ENCODE data around the gene UNK.
"Not testable (repeated sequence)": the region's sequence is repeated elsewhere in the genome, so short reads cannot be mapped to it uniquely, and the experiment has no call there.

Gene UNK

GRCh38 chr17:75808549-75808904, 23.9 kb downstream of the UNK start:
- CTCF ChIA-PET: interaction anchor here (0.7 kb wide), 1 partner anchor 234 kb away, joined by 3 read pairs; no protein-coding TSS in a partner anchor
- TF ChIP-seq HDGF (IDR thresholded peaks at IDR 0.05; ENCODE audit: borderline replicate concordance) (no peak), NFRKB (IDR thresholded peaks at IDR 0.05) (no peak), LEF1 (IDR thresholded peaks at IDR 0.05; ENCODE audit: borderline replicate concordance) (no peak), ZNF384 (IDR thresholded peaks at IDR 0.05) (no peak), TARDBP (IDR thresholded peaks at IDR 0.05) (no peak), FOXM1 (IDR thresholded peaks at IDR 0.05; ENCODE audit: borderline replicate concordance) (no peak), ARNT (IDR thresholded peaks at IDR 0.05) (no peak), FOXK2 (IDR thresholded peaks at IDR 0.05) (no peak)
- DNase-seq (ENCODE audit: extremely low spot score): no peak
- POLR2A ChIA-PET: interaction anchor here (1.3 to 3.1 kb wide), 2 partner anchors 25 to 29 kb away, joined by 3 to 13 read pairs; a partner anchor contains a TSS

DNA sequence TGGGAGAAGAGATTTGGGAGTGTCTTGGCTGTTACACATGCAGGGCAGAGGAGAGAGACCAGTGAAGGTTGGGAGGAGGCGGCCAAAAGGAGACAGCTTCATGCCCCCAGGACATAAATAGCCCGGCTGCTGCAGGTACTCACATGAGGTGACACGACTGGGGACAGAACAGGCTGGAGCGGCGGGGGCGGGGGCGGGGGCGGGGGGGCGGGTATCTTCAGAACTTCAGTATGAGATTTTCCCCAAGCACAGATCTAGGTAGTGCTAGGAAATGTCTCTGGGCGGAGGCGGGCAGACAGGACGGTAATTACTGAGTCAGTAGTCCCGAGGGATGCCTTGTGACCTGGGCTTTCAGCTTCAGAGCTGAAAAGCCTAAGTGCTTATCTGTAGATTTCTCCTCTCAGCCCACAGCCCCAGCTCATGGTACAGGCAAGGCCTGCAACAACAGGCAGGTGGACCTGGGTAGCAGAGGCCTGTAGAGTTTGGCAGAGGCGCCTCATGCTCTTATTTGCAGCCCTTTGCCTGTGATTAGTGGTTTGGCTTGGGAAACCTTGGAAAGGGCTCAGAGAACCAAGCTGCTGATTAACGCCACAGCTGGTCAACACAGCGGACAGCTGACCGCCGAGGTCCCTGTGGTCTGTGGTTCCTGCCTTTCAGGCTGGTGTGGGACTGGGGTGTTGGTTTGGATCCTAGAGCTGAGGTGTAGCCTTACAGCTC, 24.5 kb downstream of the UNK start:
- ChIA-PET CTCF (no interaction called here), POLR2A (interaction anchor here (1.0 to 3.1 kb wide), 3 partner anchors 8 to 29 kb away, joined by 3 to 13 read pairs (median 4); a partner anchor contains a TSS)
- TF ChIP-seq BHLHE40 (IDR thresholded peaks at IDR 0.05; ENCODE audit: borderline replicate concordance) (no peak), FOXM1 (IDR thresholded peaks at IDR 0.05; ENCODE audit: borderline replicate concordance) (no peak), ZNF384 (IDR thresholded peaks at IDR 0.05) (no peak), SUZ12 (IDR thresholded peaks at IDR 0.05) (no peak), HDGF (IDR thresholded peaks at IDR 0.05; ENCODE audit: borderline replicate concordance) (no peak), ELF4 (IDR thresholded peaks at IDR 0.05) (no peak), TARDBP (IDR thresholded peaks at IDR 0.05) (no peak), LEF1 (IDR thresholded peaks at IDR 0.05; ENCODE audit: borderline replicate concordance) (no peak), ARNT (IDR thresholded peaks at IDR 0.05) (no peak), FOXA1 (IDR thresholded peaks at IDR 0.05) (no peak)
- TF ChIP-seq, protein P1, sequence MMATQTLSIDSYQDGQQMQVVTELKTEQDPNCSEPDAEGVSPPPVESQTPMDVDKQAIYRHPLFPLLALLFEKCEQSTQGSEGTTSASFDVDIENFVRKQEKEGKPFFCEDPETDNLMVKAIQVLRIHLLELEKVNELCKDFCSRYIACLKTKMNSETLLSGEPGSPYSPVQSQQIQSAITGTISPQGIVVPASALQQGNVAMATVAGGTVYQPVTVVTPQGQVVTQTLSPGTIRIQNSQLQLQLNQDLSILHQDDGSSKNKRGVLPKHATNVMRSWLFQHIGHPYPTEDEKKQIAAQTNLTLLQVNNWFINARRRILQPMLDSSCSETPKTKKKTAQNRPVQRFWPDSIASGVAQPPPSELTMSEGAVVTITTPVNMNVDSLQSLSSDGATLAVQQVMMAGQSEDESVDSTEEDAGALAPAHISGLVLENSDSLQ (IDR thresholded peaks at IDR 0.05): no peak
- DNase-seq (ENCODE audit: extremely low spot score): no peak

- no peak for DNase-seq (ENCODE audit: extremely low spot score)
- POLR2A ChIA-PET: interaction anchor here (1.0 to 1.3 kb wide), 3 partner anchors 8 to 30 kb away, joined by 3 to 5 read pairs (median 3); a partner anchor contains a TSS
- TF ChIP-seq ARNT (IDR thresholded peaks at IDR 0.05): no peak
- no peak for TF ChIP-seq LEF1 (IDR thresholded peaks at IDR 0.05; ENCODE audit: borderline replicate concordance)
- no peak for TF ChIP-seq L3MBTL2 (conservative IDR thresholded peaks at IDR 0.05)
- TF ChIP-seq CTBP1 (IDR thresholded peaks at IDR 0.05; ENCODE audit: borderline replicate concordance): no peak
- TF ChIP-seq, protein P1 (IDR thresholded peaks at IDR 0.05): no peak
- no peak for TF ChIP-seq SUZ12 (IDR thresholded peaks at IDR 0.05)
- TF ChIP-seq TARDBP (IDR thresholded peaks at IDR 0.05): no peak
- TF ChIP-seq HDGF (IDR thresholded peaks at IDR 0.05; ENCODE audit: borderline replicate concordance): no peak
- TF ChIP-seq ZNF384 (IDR thresholded peaks at IDR 0.05): no peak
- TF ChIP-seq BHLHE40 (IDR thresholded peaks at IDR 0.05; ENCODE audit: borderline replicate concordance): no peak
- TF ChIP-seq NFRKB (IDR thresholded peaks at IDR 0.05): no peak
- TF ChIP-seq ELF4 (IDR thresholded peaks at IDR 0.05): no peak
- no peak for TF ChIP-seq FOXM1 (IDR thresholded peaks at IDR 0.05; ENCODE audit: borderline replicate concordance)
- no peak for TF ChIP-seq FOXA1 (IDR thresholded peaks at IDR 0.05)
- CTCF ChIA-PET: no interaction called here
Measured at GRCh38 chr17:75809631-75810111, 25.1 kb downstream of the UNK start.

GRCh38 chr17:75810216-75810615, 25.6 kb downstream of the UNK start:
- TF ChIP-seq SP1 (IDR thresholded peaks at IDR 0.05) (no peak), ELF4 (IDR thresholded peaks at IDR 0.05) (no peak), BHLHE40 (IDR thresholded peaks at IDR 0.05; ENCODE audit: borderline replicate concordance) (no peak), FOXM1 (IDR thresholded peaks at IDR 0.05; ENCODE audit: borderline replicate concordance) (no peak), FOXK2 (IDR thresholded peaks at IDR 0.05) (no peak), ARNT (IDR thresholded peaks at IDR 0.05) (no peak), LEF1 (IDR thresholded peaks at IDR 0.05; ENCODE audit: borderline replicate concordance) (no peak), NFRKB (IDR thresholded peaks at IDR 0.05) (no peak)
- TF ChIP-seq, protein P1 (IDR thresholded peaks at IDR 0.05): no peak
- ChIA-PET CTCF (no interaction called here), POLR2A (no interaction called here)
- no peak for DNase-seq (ENCODE audit: extremely low spot score)

DNA sequence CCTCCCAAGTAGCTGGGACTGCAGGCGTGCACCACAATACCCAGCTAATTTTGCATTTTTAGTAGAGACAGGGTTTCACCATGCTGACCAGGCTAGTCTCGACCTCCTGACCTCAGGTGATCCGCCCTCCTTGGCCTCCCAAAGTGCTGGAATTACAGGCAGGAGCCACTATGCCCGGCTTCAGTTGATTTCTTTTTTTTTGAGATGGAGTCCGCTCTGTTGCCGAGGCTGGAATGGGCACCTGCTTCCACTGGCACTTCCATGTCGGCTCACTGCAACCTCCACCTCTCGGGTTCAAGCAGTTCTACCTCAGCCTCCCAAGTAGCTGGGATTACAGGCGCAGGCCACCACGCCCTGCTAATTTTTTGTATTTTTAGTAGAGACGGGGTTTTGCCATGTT, 26.1 kb downstream of the UNK start:
- POLR2A ChIA-PET; DNase-seq (ENCODE audit: extremely low spot score): not testable (repeated sequence)
- CTCF ChIA-PET: interaction anchor here (1.7 kb wide), 1 partner anchor 16 kb away, joined by 4 read pairs; no protein-coding TSS in a partner anchor

GRCh38 chr17:75811174-75811573, 26.6 kb downstream of the UNK start:
- no peak for DNase-seq (ENCODE audit: extremely low spot score)
- TF ChIP-seq HDGF (IDR thresholded peaks at IDR 0.05; ENCODE audit: borderline replicate concordance): no peak
- TF ChIP-seq FOXK2 (IDR thresholded peaks at IDR 0.05): no peak
- TF ChIP-seq ARNT (IDR thresholded peaks at IDR 0.05): no peak
- TF ChIP-seq FOXA1 (IDR thresholded peaks at IDR 0.05): no peak
- no peak for TF ChIP-seq SP1 (IDR thresholded peaks at IDR 0.05)
- no peak for TF ChIP-seq BHLHE40 (IDR thresholded peaks at IDR 0.05; ENCODE audit: borderline replicate concordance)
- TF ChIP-seq LEF1 (IDR thresholded peaks at IDR 0.05; ENCODE audit: borderline replicate concordance): no peak
- no peak for TF ChIP-seq FOXM1 (IDR thresholded peaks at IDR 0.05; ENCODE audit: borderline replicate concordance)
- no peak for TF ChIP-seq TARDBP (IDR thresholded peaks at IDR 0.05)
- TF ChIP-seq NFRKB (IDR thresholded peaks at IDR 0.05): no peak
- TF ChIP-seq L3MBTL2 (conservative IDR thresholded peaks at IDR 0.05): no peak
- TF ChIP-seq ELF4 (IDR thresholded peaks at IDR 0.05): no peak
- TF ChIP-seq, protein P1 (IDR thresholded peaks at IDR 0.05): no peak
- no peak for TF ChIP-seq CTBP1 (IDR thresholded peaks at IDR 0.05; ENCODE audit: borderline replicate concordance)
- TF ChIP-seq SUZ12 (IDR thresholded peaks at IDR 0.05): no peak
- TF ChIP-seq ZNF384 (IDR thresholded peaks at IDR 0.05): no peak
- POLR2A ChIA-PET: no interaction called here
- CTCF ChIA-PET: interaction anchor here (1.7 kb wide), 1 partner anchor 16 kb away, joined by 4 read pairs; no protein-coding TSS in a partner anchor

All from HEK293T (cell line).